Inflammatory macrophage treated with lipopolysaccharide for 4 hours (primary cell): Measurements from ENCODE around the gene ECHDC3.

Experiments used
- DNase-seq: peaks from one replicate; pipeline ENCODE4 v3.0.0-alpha.2; 2020

Gene ECHDC3

GRCh38 chr10:11787374-11787773, 45.2 kb downstream of the ECHDC3 start:
- DNase-seq: no peak

- no peak for DNase-seq
These were observed 45.7 kb downstream of the ECHDC3 start for GRCh38 chr10:11787846-11788245.

- no peak for DNase-seq
These were observed 47.1 kb downstream of the ECHDC3 start for GRCh38 chr10:11789306-11789705.

- no peak for DNase-seq
These were observed 47.8 kb downstream of the ECHDC3 start for GRCh38 chr10:11789956-11790355.

GRCh38 chr10:11793762-11794479, 51.7 kb downstream of the ECHDC3 start:
- no peak for DNase-seq

GRCh38 chr10:11794566-11794965, 52.4 kb downstream of the ECHDC3 start:
- DNase-seq: no peak

- DNase-seq: no peak
These were observed 53.1 kb downstream of the ECHDC3 start for GRCh38 chr10:11795101-11795920.

- DNase-seq: no peak
These were observed 54.3 kb downstream of the ECHDC3 start for GRCh38 chr10:11796474-11796873.

GRCh38 chr10:11797281-11797680, 55.1 kb downstream of the ECHDC3 start:
- DNase-seq: no peak

GRCh38 chr10:11797847-11798633, 55.9 kb downstream of the ECHDC3 start:
- DNase-seq: no peak

- no peak for DNase-seq
These were observed 56.9 kb downstream of the ECHDC3 start for GRCh38 chr10:11798845-11799735.

GRCh38 chr10:11799736-11800080, 57.5 kb downstream of the ECHDC3 start:
- no peak for DNase-seq

GRCh38 chr10:11804336-11804735, 62.2 kb downstream of the ECHDC3 start:
- DNase-seq: no peak

- no peak for DNase-seq
These were observed 63.6 kb downstream of the ECHDC3 start for GRCh38 chr10:11805792-11806191.

- no peak for DNase-seq
These were observed 64.5 kb downstream of the ECHDC3 start for GRCh38 chr10:11806706-11807105.

- DNase-seq: no peak
These were observed 66.6 kb downstream of the ECHDC3 start for GRCh38 chr10:11808808-11809207.

- DNase-seq: no peak
These were observed 68.2 kb downstream of the ECHDC3 start for GRCh38 chr10:11810313-11810766.

- DNase-seq: no peak
These were observed 68.8 kb downstream of the ECHDC3 start for GRCh38 chr10:11810973-11811372.

- DNase-seq: no peak
These were observed 71.0 kb downstream of the ECHDC3 start for GRCh38 chr10:11813177-11813576.
